ENCODE measurements around the gene ZNF511.

Gene ZNF511

DNA sequence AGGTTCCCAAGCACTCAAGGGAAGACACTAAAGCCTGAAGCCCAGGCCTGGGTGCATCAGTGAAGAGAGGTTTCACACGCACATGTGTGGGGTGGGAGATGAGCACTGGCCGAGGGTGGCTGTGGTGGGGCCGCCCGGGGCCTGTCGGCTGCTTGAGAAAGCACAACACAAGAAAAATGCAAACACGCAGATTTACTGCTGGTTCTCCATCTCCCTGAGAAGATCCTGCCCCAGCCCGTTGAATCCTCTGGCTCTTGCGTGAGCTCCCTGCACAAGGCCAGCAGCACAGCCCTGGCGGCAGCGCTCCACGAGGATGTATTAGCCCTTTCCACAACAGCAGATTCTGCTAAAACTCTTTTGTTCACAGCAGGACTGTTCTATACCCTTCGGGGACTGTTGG lies 6.2 kb downstream of the ZNF511 start:
- Histone ChIP-seq H3K27ac (ENCODE audit: low read depth, low read length) (no peak overlapping the region), H3K79me2 (ENCODE audit: insufficient read depth, low read length) (no peaks in the 10 kb centered on the region), H3F3A (ENCODE audit: insufficient read depth) (no peaks in the 10 kb centered on the region), H3K9me3 (ENCODE audit: insufficient read depth, low read length) (no peaks in the 10 kb centered on the region), H3K4me3 (ENCODE audit: insufficient read depth, low read length, poor library complexity, severe bottlenecking) (no peak overlapping the region), H2AFZ (ENCODE audit: low read depth, low read length, severe bottlenecking) (no peak overlapping the region), H3K27me3 (ENCODE audit: low read length) (no peaks in the 10 kb centered on the region), H3K9ac (ENCODE audit: low read length) (no peak overlapping the region), H4K20me1 (ENCODE audit: low read depth, low read length) (no peaks in the 10 kb centered on the region), H3K36me3 (ENCODE audit: low read length) (peaks cover 4% of the 10 kb centered on the region; the same call in 1 of the 2 replicates), H3K9me2 (replicated peaks; ENCODE audit: insufficient read depth, low read length) (no peaks in the 10 kb centered on the region), H3K4me2 (ENCODE audit: low read depth, low read length, poor library complexity, severe bottlenecking) (no peak overlapping the region)
- TF ChIP-seq EZH2phosphoT487 (conservative IDR thresholded peaks at IDR 0.05; ENCODE audit: low read length) = no peak
- TF ChIP-seq, protein P1, sequence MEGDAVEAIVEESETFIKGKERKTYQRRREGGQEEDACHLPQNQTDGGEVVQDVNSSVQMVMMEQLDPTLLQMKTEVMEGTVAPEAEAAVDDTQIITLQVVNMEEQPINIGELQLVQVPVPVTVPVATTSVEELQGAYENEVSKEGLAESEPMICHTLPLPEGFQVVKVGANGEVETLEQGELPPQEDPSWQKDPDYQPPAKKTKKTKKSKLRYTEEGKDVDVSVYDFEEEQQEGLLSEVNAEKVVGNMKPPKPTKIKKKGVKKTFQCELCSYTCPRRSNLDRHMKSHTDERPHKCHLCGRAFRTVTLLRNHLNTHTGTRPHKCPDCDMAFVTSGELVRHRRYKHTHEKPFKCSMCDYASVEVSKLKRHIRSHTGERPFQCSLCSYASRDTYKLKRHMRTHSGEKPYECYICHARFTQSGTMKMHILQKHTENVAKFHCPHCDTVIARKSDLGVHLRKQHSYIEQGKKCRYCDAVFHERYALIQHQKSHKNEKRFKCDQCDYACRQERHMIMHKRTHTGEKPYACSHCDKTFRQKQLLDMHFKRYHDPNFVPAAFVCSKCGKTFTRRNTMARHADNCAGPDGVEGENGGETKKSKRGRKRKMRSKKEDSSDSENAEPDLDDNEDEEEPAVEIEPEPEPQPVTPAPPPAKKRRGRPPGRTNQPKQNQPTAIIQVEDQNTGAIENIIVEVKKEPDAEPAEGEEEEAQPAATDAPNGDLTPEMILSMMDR (IDR thresholded peaks at IDR 0.05; ENCODE audit: insufficient read depth, low read length, poor library complexity, severe bottlenecking) = no peak

DNA sequence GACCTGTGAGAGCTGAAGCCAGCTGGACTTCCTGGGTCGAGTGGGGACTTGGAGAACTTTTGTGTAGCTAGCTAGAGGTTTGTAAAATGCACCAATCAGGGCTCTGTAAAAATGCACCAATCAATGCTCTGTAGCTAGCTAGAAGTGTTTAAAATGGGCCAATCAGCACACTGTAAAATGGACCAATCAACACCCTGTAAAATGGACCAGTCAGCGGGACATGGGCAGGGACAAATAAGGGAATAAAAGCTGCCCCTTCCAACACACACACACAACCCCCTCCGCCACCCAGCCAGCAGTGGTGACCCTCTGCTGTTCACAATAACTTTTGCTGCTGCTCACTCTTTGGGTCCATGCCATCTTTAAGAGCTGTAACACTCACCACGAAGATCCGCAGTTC lies 7.1 kb downstream of the ZNF511 start:
- no peaks in the 10 kb centered on the region for H3K79me2 ChIP-seq (ENCODE audit: insufficient read depth, low read length)
- no peaks in the 10 kb centered on the region for H3K27me3 ChIP-seq (ENCODE audit: low read length)
- no peak overlapping the region for H3K27ac ChIP-seq (ENCODE audit: low read depth, low read length)
- H3K9ac ChIP-seq (ENCODE audit: low read length) = no peak overlapping the region
- no peaks in the 10 kb centered on the region for H4K20me1 ChIP-seq (ENCODE audit: low read depth, low read length)
- H3K36me3 ChIP-seq (ENCODE audit: low read length) = peaks cover 4% of the 10 kb centered on the region; the same call in 1 of the 2 replicates
- no peak for TF ChIP-seq EZH2phosphoT487 (conservative IDR thresholded peaks at IDR 0.05; ENCODE audit: low read length)
- TF ChIP-seq, protein P1 (IDR thresholded peaks at IDR 0.05; ENCODE audit: insufficient read depth, low read length, poor library complexity, severe bottlenecking) = no peak
- H3K9me2 ChIP-seq (replicated peaks; ENCODE audit: insufficient read depth, low read length) = no peaks in the 10 kb centered on the region
- no peaks in the 10 kb centered on the region for H3K9me3 ChIP-seq (ENCODE audit: insufficient read depth, low read length)
- H3F3A ChIP-seq (ENCODE audit: insufficient read depth) = no peaks in the 10 kb centered on the region
- H3K4me3 ChIP-seq (ENCODE audit: insufficient read depth, low read length, poor library complexity, severe bottlenecking) = no peak overlapping the region
- H2AFZ ChIP-seq (ENCODE audit: low read depth, low read length, severe bottlenecking) = no peak overlapping the region
- no peak overlapping the region for H3K4me2 ChIP-seq (ENCODE audit: low read depth, low read length, poor library complexity, severe bottlenecking)

DNA sequence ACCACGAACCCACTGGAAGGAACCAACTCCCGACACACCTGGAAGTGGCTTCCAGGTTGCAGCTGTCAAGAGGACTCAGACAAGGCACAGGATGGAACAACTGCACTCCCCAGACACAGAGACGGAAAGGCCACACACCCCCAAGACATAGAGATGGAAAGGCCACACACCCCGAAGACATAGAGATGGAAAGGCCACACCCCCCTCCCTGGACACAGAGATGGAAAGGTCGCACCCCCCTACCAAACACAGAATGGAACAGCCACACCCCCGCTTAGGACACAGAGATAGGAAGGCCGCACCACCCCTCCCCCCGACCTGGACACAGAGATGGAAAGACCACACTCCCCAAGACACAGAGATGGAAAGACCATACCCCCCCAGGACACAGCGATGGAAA lies 7.6 kb downstream of the ZNF511 start:
- Histone ChIP-seq H3K27ac (ENCODE audit: low read depth, low read length) (no peak overlapping the region), H4K20me1 (ENCODE audit: low read depth, low read length) (no peaks in the 10 kb centered on the region), H3K27me3 (ENCODE audit: low read length) (no peaks in the 10 kb centered on the region), H3K9me2 (replicated peaks; ENCODE audit: insufficient read depth, low read length) (no peaks in the 10 kb centered on the region), H2AFZ (ENCODE audit: low read depth, low read length, severe bottlenecking) (no peak overlapping the region), H3K4me2 (ENCODE audit: low read depth, low read length, poor library complexity, severe bottlenecking) (no peak overlapping the region), H3K4me3 (ENCODE audit: insufficient read depth, low read length, poor library complexity, severe bottlenecking) (no peak overlapping the region), H3K9me3 (ENCODE audit: insufficient read depth, low read length) (no peaks in the 10 kb centered on the region), H3K79me2 (ENCODE audit: insufficient read depth, low read length) (no peaks in the 10 kb centered on the region), H3K36me3 (ENCODE audit: low read length) (0 out of 2 replicates have a peak, but pooled peaks cover under 1% of the 10 kb centered on the region), H3K9ac (ENCODE audit: low read length) (no peak overlapping the region), H3F3A (ENCODE audit: insufficient read depth) (no peaks in the 10 kb centered on the region)
- TF ChIP-seq, protein P1 (IDR thresholded peaks at IDR 0.05; ENCODE audit: insufficient read depth, low read length, poor library complexity, severe bottlenecking) = no peak
- no peak for TF ChIP-seq EZH2phosphoT487 (conservative IDR thresholded peaks at IDR 0.05; ENCODE audit: low read length)

All from SU-DHL-6 (cell line).